ENCODE data around the gene AUTS2.
A peak's percentile ranks its signal among the peaks of the same experiment; 100 is the strongest.

The AUTS2 gene

GRCh38 chr7:70098905-70099672 lies 500.8 kb downstream of the AUTS2 start (continued):
- no peak for TF ChIP-seq ZBTB11 (tag by site-specific recombination; conservative IDR thresholded peaks at IDR 0.05; ENCODE audit: low read depth)
- no peak for TF ChIP-seq ZNF571 (tag by site-specific recombination; IDR thresholded peaks at IDR 0.05)
- TF ChIP-seq WT1 (tag by site-specific recombination; IDR thresholded peaks at IDR 0.05): peak; percentile 51
- no peak for TF ChIP-seq ZSCAN5A (tag by site-specific recombination; IDR thresholded peaks at IDR 0.05)
- no peak for TF ChIP-seq ZNF670 (tag by site-specific recombination; IDR thresholded peaks at IDR 0.05; ENCODE audit: low read depth)
- TF ChIP-seq PRDM1 (tag by site-specific recombination; IDR thresholded peaks at IDR 0.05): no peak
- TF ChIP-seq ZNF791 (tag by site-specific recombination; IDR thresholded peaks at IDR 0.05): no peak

GRCh38 chr7:70104243-70104642 lies 506.0 kb downstream of the AUTS2 start:
- Histone ChIP-seq H3K36me3 (ENCODE audit: control insufficient read depth in 2 of 2, insufficient read depth in 1 of 2, low read length in 2 of 2) (no peaks in the 10 kb centered on the region), H3K27ac (ENCODE audit: extremely low read depth, low read depth, low read length) (no peak overlapping the region), H3K4me1 (ENCODE audit: control insufficient read depth, insufficient read depth, low read length) (peaks cover 6% of the 10 kb centered on the region; the same call in 1 of the 2 replicates), H3K9me3 (ENCODE audit: control insufficient read depth, insufficient read depth, low read depth, low read length) (no peaks in the 10 kb centered on the region), H3K4me3 (ENCODE audit: low read depth, low read length) (no peak overlapping the region)
- ChIA-PET CTCF (no interaction called here), POLR2A (no interaction called here)
- TF ChIP-seq ZNF18 (tag by site-specific recombination; IDR thresholded peaks at IDR 0.05): no peak
- TF ChIP-seq SCRT2 (tag by site-specific recombination; IDR thresholded peaks at IDR 0.05): no peak
- no peak for TF ChIP-seq ZNF677 (tag by site-specific recombination; IDR thresholded peaks at IDR 0.05)
- TF ChIP-seq ZNF624 (tag by site-specific recombination; IDR thresholded peaks at IDR 0.05): no peak
- no peak for TF ChIP-seq ZNF10 (tag by site-specific recombination; IDR thresholded peaks at IDR 0.05)
- TF ChIP-seq KLF10 (tag by site-specific recombination; IDR thresholded peaks at IDR 0.05): no peak
- TF ChIP-seq PBX3 (CRISPR knock-in tag; IDR thresholded peaks at IDR 0.05): no peak
- no peak for TF ChIP-seq AEBP2 (tag by site-specific recombination; IDR thresholded peaks at IDR 0.05; ENCODE audit: borderline replicate concordance)
- no peak for TF ChIP-seq ZBTB20 (tag by site-specific recombination; IDR thresholded peaks at IDR 0.05)
- no peak for TF ChIP-seq ZNF184 (tag by site-specific recombination; IDR thresholded peaks at IDR 0.05)
- TF ChIP-seq KLF17 (tag by site-specific recombination; IDR thresholded peaks at IDR 0.05): no peak
- TF ChIP-seq YY2 (tag by site-specific recombination; IDR thresholded peaks at IDR 0.05): no peak
- no peak for TF ChIP-seq SP3 (tag by site-specific recombination; IDR thresholded peaks at IDR 0.05)
- no peak for TF ChIP-seq IKZF3 (tag by site-specific recombination; IDR thresholded peaks at IDR 0.05)
- no peak for TF ChIP-seq OVOL3 (tag by site-specific recombination; IDR thresholded peaks at IDR 0.05)
- no peak for TF ChIP-seq ZBTB17 (tag by site-specific recombination; IDR thresholded peaks at IDR 0.05)
- TF ChIP-seq INSM2 (tag by site-specific recombination; IDR thresholded peaks at IDR 0.05): no peak
